ENCODE measurements around the gene ZNF70. TPM values are rescaled to one million over a fixed set of nuclear protein-coding genes. Genes with fewer than 3 reads are reported as not detected.

Gene ZNF70
- total and polyA plus RNA-seq, 2 of the 13 experiments (the other 11 are each of a cell fraction or from before 2014, with no cell fraction given): 0.62 to 3.6 TPM

DNA sequence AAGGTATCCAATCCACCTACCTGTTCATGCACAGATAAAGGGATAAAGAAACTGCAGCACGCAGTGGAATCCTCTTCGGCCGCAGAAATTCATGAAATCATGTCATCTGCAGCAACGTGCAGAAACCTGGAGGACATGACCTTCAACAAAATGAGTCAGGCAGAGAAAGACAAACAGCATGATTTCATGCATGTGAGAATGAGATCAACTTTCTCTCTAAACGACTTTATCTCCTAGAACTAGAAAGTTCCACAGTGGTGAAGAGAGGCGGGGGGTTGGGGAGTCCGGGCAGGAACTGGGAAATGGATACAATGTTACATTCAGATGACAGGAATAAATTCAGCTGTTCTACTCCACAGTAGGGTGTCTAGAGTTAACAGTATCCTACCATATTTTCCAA lies 50.2 kb downstream of the ZNF70 start:
- POLR2A ChIA-PET: no interaction called here
- Histone ChIP-seq H3K79me2 (ENCODE audit: insufficient read depth, low read length) (peaks cover 22% of the 10 kb centered on the region), H3K4me1 (ENCODE audit: insufficient read depth, low read length) (peaks cover 17% of the 10 kb centered on the region), H3K36me3 (replicated peaks in 1 of 2; ENCODE audit: control insufficient read depth in 1 of 2, insufficient read depth in 2 of 2, low read length in 2 of 2) (peaks cover 18 to 74% of the 10 kb centered on the region in 2 experiments; a peak in 4 of 5 replicates), H3K4me3 (replicated peaks in 1 of 3; ENCODE audit: insufficient read depth in 1 of 3, low read depth in 2 of 3, low read length in 3 of 3) (no peak overlapping the region), H3K27ac (ENCODE audit: extremely low read length, insufficient read depth, low read length) (peak overlapping the region; percentile 18), H4K20me1 (ENCODE audit: insufficient read depth, low read length) (no peaks in the 10 kb centered on the region), H3K9me3 (ENCODE audit: low read length) (no peaks in the 10 kb centered on the region), H2AFZ (ENCODE audit: low read length) (no peak overlapping the region), H3K27me3 (ENCODE audit: control insufficient read depth in 1 of 2, insufficient read depth in 2 of 2, low read length in 2 of 2) (no peaks in the 10 kb centered on the region), H3K4me2 (ENCODE audit: low read depth, low read length) (no peak overlapping the region), H3K9ac (ENCODE audit: insufficient read depth, low read depth, low read length) (no peak overlapping the region)
- WGBS (ENCODE audit: low lambda C conversion rate): 77% methylated on average over 7 of the region's 7 CpGs
- BruUV-seq (replicated peaks): no TSS peak
- in situ Hi-C loops (cut with HindIII; ENCODE audit: extremely low pct_ligation_motif_present, low pct_unique_long_range_greater_than_20kb): no loop called here
- CTCF ChIA-PET (ENCODE audit: low intra/inter-chr PET ratio, low total read pairs): no interaction called here
- FAIRE-seq: no peak
- ATAC-seq: no peak
- DNase-seq (ENCODE audit: low spot score): peak; percentile 50
- TF ChIP-seq RERE (CRISPR knock-in tag; IDR thresholded peaks at IDR 0.05; ENCODE audit: low read depth): no peak
- TF ChIP-seq SAP130 (CRISPR knock-in tag; IDR thresholded peaks at IDR 0.05; ENCODE audit: low read depth): peak; percentile 33; the same call in 1 of the 2 replicates
- TF ChIP-seq, protein P1, sequence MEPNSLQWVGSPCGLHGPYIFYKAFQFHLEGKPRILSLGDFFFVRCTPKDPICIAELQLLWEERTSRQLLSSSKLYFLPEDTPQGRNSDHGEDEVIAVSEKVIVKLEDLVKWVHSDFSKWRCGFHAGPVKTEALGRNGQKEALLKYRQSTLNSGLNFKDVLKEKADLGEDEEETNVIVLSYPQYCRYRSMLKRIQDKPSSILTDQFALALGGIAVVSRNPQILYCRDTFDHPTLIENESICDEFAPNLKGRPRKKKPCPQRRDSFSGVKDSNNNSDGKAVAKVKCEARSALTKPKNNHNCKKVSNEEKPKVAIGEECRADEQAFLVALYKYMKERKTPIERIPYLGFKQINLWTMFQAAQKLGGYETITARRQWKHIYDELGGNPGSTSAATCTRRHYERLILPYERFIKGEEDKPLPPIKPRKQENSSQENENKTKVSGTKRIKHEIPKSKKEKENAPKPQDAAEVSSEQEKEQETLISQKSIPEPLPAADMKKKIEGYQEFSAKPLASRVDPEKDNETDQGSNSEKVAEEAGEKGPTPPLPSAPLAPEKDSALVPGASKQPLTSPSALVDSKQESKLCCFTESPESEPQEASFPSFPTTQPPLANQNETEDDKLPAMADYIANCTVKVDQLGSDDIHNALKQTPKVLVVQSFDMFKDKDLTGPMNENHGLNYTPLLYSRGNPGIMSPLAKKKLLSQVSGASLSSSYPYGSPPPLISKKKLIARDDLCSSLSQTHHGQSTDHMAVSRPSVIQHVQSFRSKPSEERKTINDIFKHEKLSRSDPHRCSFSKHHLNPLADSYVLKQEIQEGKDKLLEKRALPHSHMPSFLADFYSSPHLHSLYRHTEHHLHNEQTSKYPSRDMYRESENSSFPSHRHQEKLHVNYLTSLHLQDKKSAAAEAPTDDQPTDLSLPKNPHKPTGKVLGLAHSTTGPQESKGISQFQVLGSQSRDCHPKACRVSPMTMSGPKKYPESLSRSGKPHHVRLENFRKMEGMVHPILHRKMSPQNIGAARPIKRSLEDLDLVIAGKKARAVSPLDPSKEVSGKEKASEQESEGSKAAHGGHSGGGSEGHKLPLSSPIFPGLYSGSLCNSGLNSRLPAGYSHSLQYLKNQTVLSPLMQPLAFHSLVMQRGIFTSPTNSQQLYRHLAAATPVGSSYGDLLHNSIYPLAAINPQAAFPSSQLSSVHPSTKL (CRISPR knock-in tag; IDR thresholded peaks at IDR 0.05): peak; percentile 18; the same call in 1 of the 2 replicates
- peak; percentile 40 for TF ChIP-seq RARA (CRISPR knock-in tag; IDR thresholded peaks at IDR 0.05)
- peak; percentile 48; the same call in 1 of the 2 replicates for TF ChIP-seq ESRRA (CRISPR knock-in tag; IDR thresholded peaks at IDR 0.05; ENCODE audit: low read depth)
- TF ChIP-seq FOSL2 (CRISPR knock-in tag; IDR thresholded peaks at IDR 0.05): peak; percentile 84
- no peak for TF ChIP-seq HES4 (CRISPR knock-in tag; IDR thresholded peaks at IDR 0.05; ENCODE audit: borderline replicate concordance)
- intact Hi-C loops (cut with micrococcal nuclease; ENCODE audit: unreplicated experiment): no loop called here
